Activated CD8-positive, alpha-beta memory T cell treated with anti-CD3 and anti-CD28 coated beads for 4 hours (primary cell): ENCODE results near the gene SKP1.
A peak's percentile ranks its signal among the peaks of the same experiment; 100 is the strongest.
"Not testable (repeated sequence)": the region's sequence is repeated elsewhere in the genome, so short reads cannot be mapped to it uniquely, and the experiment has no call there.

Experiments used
- DNase-seq, 2 donors: peaks; one replicate each; pipeline ENCODE4 v3.0.0-alpha.2; 2020; ENCODE audit warnings: low read depth in 2 of 2

Gene SKP1

GRCh38 chr5:134176511-134177368 lies at the start of gene SKP1:
SKP1 (minus strand) TSS chr5:134176950; CDS start chr5:134174022, 2,928 bp downstream.
- DNase-seq, result peak; percentile 60 to 64

GRCh38 chr5:134225780-134226440 lies 49.2 kb upstream of the SKP1 start, which contains the start of gene PPP2CA:
PPP2CA (minus strand) TSS chr5:134226073; CDS start chr5:134225861, 212 bp downstream.
- DNase-seq, result peak; percentile 99

GRCh38 chr5:134224888-134225779 lies 48.4 kb upstream of the SKP1 start:
- peak; percentile 8 to 20 for DNase-seq

GRCh38 chr5:134223406-134224248 lies 46.9 kb upstream of the SKP1 start:
- DNase-seq, result no peak

GRCh38 chr5:134221690-134222089 lies 44.9 kb upstream of the SKP1 start:
- DNase-seq, result not testable (repeated sequence)

- no peak for DNase-seq
These were observed 39.0 kb upstream of the SKP1 start for GRCh38 chr5:134215757-134216156.

- not testable (repeated sequence) for DNase-seq
These were observed 34.7 kb upstream of the SKP1 start for GRCh38 chr5:134211263-134212031.

GRCh38 chr5:134209477-134210245 lies 32.9 kb upstream of the SKP1 start:
- no peak for DNase-seq

GRCh38 chr5:134207696-134208095 lies 30.9 kb upstream of the SKP1 start:
- no peak for DNase-seq

GRCh38 chr5:134206627-134207160 lies 29.9 kb upstream of the SKP1 start:
- DNase-seq, result no peak

- no peak for DNase-seq
These were observed 27.8 kb upstream of the SKP1 start for GRCh38 chr5:134204575-134204974.

- DNase-seq, result no peak
These were observed 26.9 kb upstream of the SKP1 start for GRCh38 chr5:134203630-134204029.

- DNase-seq, result no peak
These were observed 18.9 kb upstream of the SKP1 start for GRCh38 chr5:134195666-134196065.

- no peak for DNase-seq
These were observed 12.3 kb upstream of the SKP1 start for GRCh38 chr5:134189031-134189430.

GRCh38 chr5:134188092-134188491 lies 11.3 kb upstream of the SKP1 start:
- DNase-seq, result no peak

- DNase-seq, result peak; percentile 49 to 52
These were observed 7.7 kb upstream of the SKP1 start for GRCh38 chr5:134184155-134185135.

- DNase-seq, result no peak
These were observed 6.7 kb upstream of the SKP1 start for GRCh38 chr5:134183481-134183880.

- no peak for DNase-seq
These were observed 1.3 kb upstream of the SKP1 start for GRCh38 chr5:134178096-134178419.
